SK-N-SH (cell line): ENCODE results near the gene RCAN1. TPM values are rescaled to one million over a fixed set of nuclear protein-coding genes. Genes with fewer than 3 reads are reported as not detected.

Experiments used
- CTCF ChIA-PET: fragments of 300-600, 350-600 bp; formaldehyde crosslinking; extraction: SDS; loops from one replicate; lab custom pipeline; 2021; lab: Yijun Ruan, JAX
- POLR2A ChIA-PET: fragments of 350-600 bp; sonication (Branson Sonifier 250); formaldehyde crosslinking; extraction: SDS; loops from one replicate; lab custom pipeline; 2020; ENCODE audit warnings: antibody characterized with exemption, inconsistent platforms; lab: Yijun Ruan, JAX
- DNase-seq: peaks from one replicate; pipeline ENCODE4 v3.0.0; 2012
- H2AFZ ChIP-seq: fragments of 200-600 bp; sonication (generic); 2 replicates; pipeline ENCODE4 v1.8.1; 2016; ENCODE audit warnings: antibody characterized with exemption, mild to moderate bottlenecking, low read depth
- H3F3A ChIP-seq: fragments of 200-600 bp; sonication (generic); replicated peaks from 2 replicates; pipeline ENCODE3; 2016; ENCODE audit warnings: antibody characterized with exemption, mild to moderate bottlenecking; ENCODE audit not compliant: insufficient read depth
- H3K27ac ChIP-seq, 2 experiments: fragments of 200-500 bp in 1 of 2; fragments of 200-600 bp in 1 of 2; sonication (Bioruptor generic) in 1 of 2; sonication (generic), shearing (Covaris generic) in 1 of 2; 2 replicates each; pipeline versions ENCODE4 v1.5.1 to v1.6.1; 2014 to 2016; ENCODE audit warnings: low read depth in 2 of 2, inconsistent platforms in 1 of 2, low read length in 1 of 2, mild to moderate bottlenecking in 1 of 2, mixed read lengths in 1 of 2
- H3K27me3 ChIP-seq: fragments of 200-600 bp; sonication (generic), shearing (Covaris generic); 2 replicates; pipeline ENCODE4 v1.6.1; 2016; ENCODE audit warnings: mixed run types; ENCODE audit not compliant: insufficient read depth
- H3K36me3 ChIP-seq, 2 experiments: fragments of 200-500 bp in 1 of 2; fragments of 200-600 bp in 1 of 2; sonication (Bioruptor generic) in 1 of 2; sonication (generic) in 1 of 2; replicated peaks in 1 of 2; 2 replicates each; pipeline versions ENCODE3 to v1.5.1; 2014 to 2016; ENCODE audit warnings: low read length in 1 of 2, mild to moderate bottlenecking in 1 of 2; ENCODE audit not compliant: insufficient read depth in 2 of 2, control insufficient read depth in 1 of 2
- H3K4me1 ChIP-seq, 2 experiments: fragments of 200-500 bp in 1 of 2; fragments of 200-600 bp in 1 of 2; sonication (Bioruptor generic) in 1 of 2; sonication (generic), shearing (Covaris generic) in 1 of 2; 2 replicates each; pipeline versions ENCODE4 v1.5.1 to v1.6.1; 2014 to 2016; ENCODE audit warnings: low read depth in 1 of 2, low read length in 1 of 2, mixed run types in 1 of 2; ENCODE audit not compliant: insufficient read depth in 2 of 2, control insufficient read depth in 1 of 2
- H3K4me2 ChIP-seq: fragments of 200-600 bp; sonication (generic), shearing (Covaris generic); 2 replicates; pipeline ENCODE4 v1.6.1; 2017; ENCODE audit warnings: mixed run types
- H3K4me3 ChIP-seq, 2 experiments: fragments of 200-500 bp in 1 of 2; fragments of 200-600 bp in 1 of 2; sonication (Bioruptor generic) in 1 of 2; sonication (generic), shearing (Covaris generic) in 1 of 2; 2 replicates each; pipeline versions ENCODE4 v1.5.1 to v1.8.1; 2014 to 2016; ENCODE audit warnings: low read depth in 2 of 2, inconsistent platforms in 1 of 2, low read length in 1 of 2, mild to moderate bottlenecking in 1 of 2, mixed read lengths in 1 of 2, moderate library complexity in 1 of 2
- H3K79me2 ChIP-seq: fragments of 200-600 bp; sonication (generic); 2 replicates; pipeline ENCODE4 v1.8.1; 2017; ENCODE audit warnings: mild to moderate bottlenecking; ENCODE audit not compliant: insufficient read depth
- H3K9ac ChIP-seq: fragments of 200-600 bp; sonication (generic); 2 replicates; pipeline ENCODE4 v1.6.1; 2017; ENCODE audit warnings: mixed run types
- H3K9me2 ChIP-seq: fragments of 200-600 bp; sonication (generic); 2 replicates; pipeline ENCODE4 v1.6.1; 2017; ENCODE audit warnings: mixed run types
- H3K9me3 ChIP-seq: fragments of 200-600 bp; sonication (generic); 2 replicates; pipeline ENCODE4 v1.6.1; 2017; ENCODE audit warnings: mixed run types, mild to moderate bottlenecking, moderate library complexity
- H4K20me1 ChIP-seq: fragments of 200-600 bp; sonication (generic); 2 replicates; pipeline ENCODE4 v1.6.1; 2017; ENCODE audit warnings: mild to moderate bottlenecking, mixed run types; ENCODE audit not compliant: insufficient read depth
- EP300 ChIP-seq, 2 experiments: IDR thresholded peaks; 2 replicates each; pipeline versions ENCODE4 v1.4.0 to v1.6.1; 2012; ENCODE audit warnings: borderline replicate concordance in 1 of 2, low read depth in 1 of 2, low read length in 1 of 2
- EZH2phosphoT487 ChIP-seq: fragments of 200-600 bp; sonication (generic); IDR thresholded peaks from 2 replicates; pipeline ENCODE4 v1.6.1; 2017; ENCODE audit warnings: low read depth, mixed run types, mild to moderate bottlenecking, antibody characterized with exemption, moderate library complexity, borderline replicate concordance
- GATA2 ChIP-seq: sonication (generic); formaldehyde crosslinking; IDR thresholded peaks from 2 replicates; pipeline ENCODE4 v1.5.0; 2020; ENCODE audit warnings: mild to moderate bottlenecking, missing genetic modification reagents
- NFIC ChIP-seq: IDR thresholded peaks from 2 replicates; pipeline ENCODE4 v1.4.0; 2012; ENCODE audit warnings: borderline replicate concordance
- POLR2AphosphoS5 ChIP-seq: IDR thresholded peaks from 2 replicates; pipeline ENCODE4 v1.6.1; 2012; ENCODE audit warnings: low read depth, low read length
- SIN3A ChIP-seq: IDR thresholded peaks from 2 replicates; pipeline ENCODE4 v1.6.1; 2012; ENCODE audit warnings: low read depth, mild to moderate bottlenecking, low read length, moderate library complexity, borderline replicate concordance
- SMC3 ChIP-seq: IDR thresholded peaks from 2 replicates; pipeline ENCODE4 v1.6.1; 2012; ENCODE audit warnings: low read depth, low read length, improper control_type of control experiment
- TCF12 ChIP-seq: IDR thresholded peaks from 2 replicates; pipeline ENCODE4 v1.4.0; 2012
- TEAD4 ChIP-seq: IDR thresholded peaks from 2 replicates; pipeline ENCODE4 v1.4.0; 2012; ENCODE audit warnings: mild to moderate bottlenecking, borderline replicate concordance; ENCODE audit not compliant: insufficient read depth
- WGBS: methylation state at CpG from one replicate; pipeline ENCODE4 v1.1.6; 2017; ENCODE audit warnings: low lambda C conversion rate; 5-methylcytosine and 5-hydroxymethylcytosine counted together
- polyA plus RNA-seq, 3 experiments: library from polyadenylated mRNA; depleted of rRNA; stranded (reverse); fragments of >200 nt; gene quantifications; 2 replicates each; pipeline ENCODE4 v1.2.3, GENCODE V29; 2012
- TF ChIP-seq, protein P1 (sequence below): IDR thresholded peaks from 2 replicates; pipeline ENCODE4 v1.4.0; 2012; ENCODE audit warnings: low read depth, borderline replicate concordance
- TF ChIP-seq, protein P2 (sequence below): IDR thresholded peaks from 2 replicates; pipeline ENCODE4; 2012
- TF ChIP-seq, protein P3 (sequence below): IDR thresholded peaks from 2 replicates; pipeline ENCODE4 v1.4.0; 2012; ENCODE audit warnings: low read depth
- TF ChIP-seq, protein P4 (sequence below): fragments of 200-600 bp; sonication (generic); IDR thresholded peaks from 2 replicates; pipeline ENCODE4 v1.6.1; 2017; ENCODE audit warnings: antibody characterized with exemption, mild to moderate bottlenecking, moderate library complexity

RCAN1 gene
- polyA plus RNA-seq, 1 of the 3 experiments (the other 2 are of a cell fraction): 16.7 TPM

DNA sequence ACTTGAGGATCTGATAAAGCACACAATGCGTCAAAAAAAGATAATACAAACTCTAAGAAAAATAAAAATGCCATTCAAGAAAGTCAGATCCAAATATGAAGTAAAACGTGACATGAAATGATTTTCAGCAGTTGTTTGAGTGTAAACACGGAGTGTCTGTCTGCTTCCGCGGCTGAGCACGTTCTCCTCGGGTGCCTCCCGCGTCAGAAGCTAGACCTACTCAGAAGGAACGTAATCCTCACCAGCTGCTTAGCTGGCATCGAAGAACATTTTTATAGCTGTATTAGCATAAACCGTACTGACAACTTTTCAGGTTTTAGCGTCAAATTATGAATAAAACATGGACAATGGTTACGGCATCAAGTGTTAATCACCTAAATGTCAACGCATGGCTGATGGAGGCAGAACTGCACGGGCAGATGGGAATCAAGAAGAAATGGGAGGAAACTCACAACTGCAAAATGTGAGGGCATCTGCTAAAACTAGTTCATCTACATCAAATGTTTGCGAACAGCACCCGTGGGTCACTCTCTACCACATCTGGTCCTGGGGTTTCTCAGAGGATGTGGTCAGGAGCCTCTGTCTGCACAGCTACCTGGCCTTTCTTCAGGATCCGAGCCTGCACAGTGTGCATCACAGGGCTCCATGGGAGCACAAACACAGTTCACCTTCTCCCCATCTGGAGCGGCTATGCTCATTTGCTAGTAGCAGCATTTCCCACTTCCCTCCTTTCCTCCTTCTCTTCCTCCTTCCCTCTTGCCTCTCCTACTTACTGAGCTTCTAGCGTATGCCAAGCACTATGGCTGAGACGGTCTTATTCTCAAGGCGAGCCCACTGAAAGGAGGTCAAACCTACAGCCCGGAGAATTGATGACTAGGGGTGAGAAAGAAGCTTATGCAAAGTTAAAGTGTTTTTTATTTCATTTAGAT is 40.0 kb downstream of the RCAN1 start:
- Histone ChIP-seq H2AFZ (no peak overlapping the region), H3K4me3 (no peak overlapping the region), H3K9me3 (no peaks in the 10 kb centered on the region), H3K4me2 (no peak overlapping the region), H4K20me1 (no peaks in the 10 kb centered on the region), H3K9me2 (no peaks in the 10 kb centered on the region), H3K79me2 (no peaks in the 10 kb centered on the region), H3F3A (no peaks in the 10 kb centered on the region), H3K27ac (no peak overlapping the region), H3K36me3 (no peaks in the 10 kb centered on the region), H3K27me3 (no peaks in the 10 kb centered on the region), H3K9ac (no peak overlapping the region)
- 92% methylated on average over 24 of the region's 24 CpGs for WGBS
- ChIA-PET POLR2A (no interaction called here), CTCF (no interaction called here)
- DNase-seq: no peak
- no peak for TF ChIP-seq POLR2AphosphoS5
- TF ChIP-seq, all 33 proteins: peak for 0
- no peaks in the 10 kb centered on the region; a peak in 1 of 4 replicates for H3K4me1 ChIP-seq

DNA sequence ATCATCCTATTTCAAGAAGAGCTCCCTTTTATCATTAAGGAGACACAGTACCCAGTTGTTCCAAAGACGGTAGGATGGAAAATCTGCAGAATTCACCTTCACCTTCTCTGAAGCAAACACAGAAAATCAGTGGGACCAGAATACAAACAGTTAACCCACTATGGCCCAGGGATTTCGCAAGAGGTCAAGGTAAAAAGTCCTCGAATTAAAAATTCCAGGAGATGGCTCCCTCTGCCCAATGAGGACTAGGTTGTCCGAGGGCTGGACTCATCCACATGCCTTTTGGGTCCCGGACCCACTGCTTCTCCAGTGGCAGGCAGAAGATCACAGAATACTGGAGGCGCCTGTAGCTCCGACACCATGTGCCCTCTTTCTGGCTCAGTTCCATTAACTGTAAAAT is 42.9 kb downstream of the RCAN1 start:
- H2AFZ ChIP-seq: no peak overlapping the region
- H3K27ac ChIP-seq: no peak overlapping the region
- H3K4me1 ChIP-seq: no peaks in the 10 kb centered on the region
- H3K36me3 ChIP-seq: no peaks in the 10 kb centered on the region
- H3K9ac ChIP-seq: no peak overlapping the region
- WGBS: 69% methylated on average over 5 of the region's 7 CpGs
- H4K20me1 ChIP-seq: no peaks in the 10 kb centered on the region
- no peaks in the 10 kb centered on the region for H3K79me2 ChIP-seq
- H3K4me3 ChIP-seq: no peak overlapping the region
- ChIA-PET POLR2A (no interaction called here), CTCF (interaction anchor here (0.7 to 1.3 kb wide), 3 partner anchors 10 to 59 kb away, joined by 3 read pairs; no protein-coding TSS in a partner anchor)
- no peaks in the 10 kb centered on the region for H3F3A ChIP-seq
- H3K9me3 ChIP-seq: no peaks in the 10 kb centered on the region
- no peak for DNase-seq
- TF ChIP-seq, protein P1, sequence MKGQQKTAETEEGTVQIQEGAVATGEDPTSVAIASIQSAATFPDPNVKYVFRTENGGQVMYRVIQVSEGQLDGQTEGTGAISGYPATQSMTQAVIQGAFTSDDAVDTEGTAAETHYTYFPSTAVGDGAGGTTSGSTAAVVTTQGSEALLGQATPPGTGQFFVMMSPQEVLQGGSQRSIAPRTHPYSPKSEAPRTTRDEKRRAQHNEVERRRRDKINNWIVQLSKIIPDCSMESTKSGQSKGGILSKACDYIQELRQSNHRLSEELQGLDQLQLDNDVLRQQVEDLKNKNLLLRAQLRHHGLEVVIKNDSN: no peak
- TF ChIP-seq, protein P2, sequence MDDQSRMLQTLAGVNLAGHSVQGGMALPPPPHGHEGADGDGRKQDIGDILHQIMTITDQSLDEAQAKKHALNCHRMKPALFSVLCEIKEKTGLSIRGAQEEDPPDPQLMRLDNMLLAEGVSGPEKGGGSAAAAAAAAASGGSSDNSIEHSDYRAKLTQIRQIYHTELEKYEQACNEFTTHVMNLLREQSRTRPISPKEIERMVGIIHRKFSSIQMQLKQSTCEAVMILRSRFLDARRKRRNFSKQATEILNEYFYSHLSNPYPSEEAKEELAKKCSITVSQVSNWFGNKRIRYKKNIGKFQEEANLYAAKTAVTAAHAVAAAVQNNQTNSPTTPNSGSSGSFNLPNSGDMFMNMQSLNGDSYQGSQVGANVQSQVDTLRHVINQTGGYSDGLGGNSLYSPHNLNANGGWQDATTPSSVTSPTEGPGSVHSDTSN: no peak
- TF ChIP-seq, protein P3, sequence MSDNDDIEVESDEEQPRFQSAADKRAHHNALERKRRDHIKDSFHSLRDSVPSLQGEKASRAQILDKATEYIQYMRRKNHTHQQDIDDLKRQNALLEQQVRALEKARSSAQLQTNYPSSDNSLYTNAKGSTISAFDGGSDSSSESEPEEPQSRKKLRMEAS: no peak
- no peak for TF ChIP-seq TEAD4
- H3K27me3 ChIP-seq: no peaks in the 10 kb centered on the region
- H3K4me2 ChIP-seq: no peak overlapping the region
- H3K9me2 ChIP-seq: no peaks in the 10 kb centered on the region

DNA sequence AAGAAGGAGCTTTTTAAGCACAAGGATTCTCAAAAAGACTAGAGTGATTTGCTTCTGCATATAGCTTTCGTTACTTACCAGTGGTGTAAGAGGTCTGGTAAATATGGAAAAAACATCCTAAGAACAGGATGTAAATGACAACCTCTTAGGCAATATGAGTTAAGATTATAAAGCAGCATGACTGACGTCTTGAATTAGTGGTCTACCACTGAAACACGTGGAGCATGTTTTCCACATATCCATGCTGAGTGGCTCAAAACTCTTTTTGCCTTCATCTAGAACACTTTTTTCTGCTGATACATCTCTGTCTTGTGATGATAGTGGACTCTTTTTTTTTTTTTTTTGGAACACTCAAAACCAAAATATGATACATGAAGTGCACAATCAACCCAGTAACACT is 44.6 kb downstream of the RCAN1 start:
- ChIA-PET POLR2A (no interaction called here), CTCF (no interaction called here)
- Histone ChIP-seq H2AFZ (no peak overlapping the region), H3K9ac (no peak overlapping the region), H3K27me3 (no peaks in the 10 kb centered on the region), H4K20me1 (no peaks in the 10 kb centered on the region), H3K9me3 (no peaks in the 10 kb centered on the region), H3K27ac (no peak overlapping the region), H3K79me2 (no peaks in the 10 kb centered on the region), H3K9me2 (no peaks in the 10 kb centered on the region), H3K4me1 (no peaks in the 10 kb centered on the region), H3K36me3 (no peaks in the 10 kb centered on the region), H3K4me2 (no peak overlapping the region), H3F3A (no peaks in the 10 kb centered on the region), H3K4me3 (no peak overlapping the region)
- no peak for DNase-seq
- WGBS: 92% methylated on average over 3 of the region's 3 CpGs
- TF ChIP-seq TEAD4 (no peak), EZH2phosphoT487 (no peak), SIN3A (no peak), NFIC (no peak), GATA2 (no peak), TCF12 (no peak), EP300 (IDR thresholded peaks at IDR 0.05; ENCODE audit: borderline replicate concordance in 1 of 2, low read depth in 1 of 2, low read length in 1 of 2) (no peak), SMC3 (no peak)
- TF ChIP-seq, protein P4, sequence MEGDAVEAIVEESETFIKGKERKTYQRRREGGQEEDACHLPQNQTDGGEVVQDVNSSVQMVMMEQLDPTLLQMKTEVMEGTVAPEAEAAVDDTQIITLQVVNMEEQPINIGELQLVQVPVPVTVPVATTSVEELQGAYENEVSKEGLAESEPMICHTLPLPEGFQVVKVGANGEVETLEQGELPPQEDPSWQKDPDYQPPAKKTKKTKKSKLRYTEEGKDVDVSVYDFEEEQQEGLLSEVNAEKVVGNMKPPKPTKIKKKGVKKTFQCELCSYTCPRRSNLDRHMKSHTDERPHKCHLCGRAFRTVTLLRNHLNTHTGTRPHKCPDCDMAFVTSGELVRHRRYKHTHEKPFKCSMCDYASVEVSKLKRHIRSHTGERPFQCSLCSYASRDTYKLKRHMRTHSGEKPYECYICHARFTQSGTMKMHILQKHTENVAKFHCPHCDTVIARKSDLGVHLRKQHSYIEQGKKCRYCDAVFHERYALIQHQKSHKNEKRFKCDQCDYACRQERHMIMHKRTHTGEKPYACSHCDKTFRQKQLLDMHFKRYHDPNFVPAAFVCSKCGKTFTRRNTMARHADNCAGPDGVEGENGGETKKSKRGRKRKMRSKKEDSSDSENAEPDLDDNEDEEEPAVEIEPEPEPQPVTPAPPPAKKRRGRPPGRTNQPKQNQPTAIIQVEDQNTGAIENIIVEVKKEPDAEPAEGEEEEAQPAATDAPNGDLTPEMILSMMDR: no peak
- TF ChIP-seq, protein P2: no peak
- TF ChIP-seq, protein P1: no peak
